AG10803 (cell line): ENCODE results near the gene APRT.

Experiments
- DNase-seq: peaks from one replicate; pipeline ENCODE4 v3.0.0; 2010; ENCODE audit warnings: low read depth
- H3K4me3 ChIP-seq: 2 replicates; pipeline ENCODE4 v1.5.1; 2011; ENCODE audit warnings: mild to moderate bottlenecking, low read length, control low read depth
- TF ChIP-seq, protein P1 (sequence below): conservative IDR thresholded peaks from 2 replicates; pipeline ENCODE4 v1.5.1; 2011; ENCODE audit warnings: mild to moderate bottlenecking, low read length, control low read depth, inconsistent platforms

Gene APRT

DNA sequence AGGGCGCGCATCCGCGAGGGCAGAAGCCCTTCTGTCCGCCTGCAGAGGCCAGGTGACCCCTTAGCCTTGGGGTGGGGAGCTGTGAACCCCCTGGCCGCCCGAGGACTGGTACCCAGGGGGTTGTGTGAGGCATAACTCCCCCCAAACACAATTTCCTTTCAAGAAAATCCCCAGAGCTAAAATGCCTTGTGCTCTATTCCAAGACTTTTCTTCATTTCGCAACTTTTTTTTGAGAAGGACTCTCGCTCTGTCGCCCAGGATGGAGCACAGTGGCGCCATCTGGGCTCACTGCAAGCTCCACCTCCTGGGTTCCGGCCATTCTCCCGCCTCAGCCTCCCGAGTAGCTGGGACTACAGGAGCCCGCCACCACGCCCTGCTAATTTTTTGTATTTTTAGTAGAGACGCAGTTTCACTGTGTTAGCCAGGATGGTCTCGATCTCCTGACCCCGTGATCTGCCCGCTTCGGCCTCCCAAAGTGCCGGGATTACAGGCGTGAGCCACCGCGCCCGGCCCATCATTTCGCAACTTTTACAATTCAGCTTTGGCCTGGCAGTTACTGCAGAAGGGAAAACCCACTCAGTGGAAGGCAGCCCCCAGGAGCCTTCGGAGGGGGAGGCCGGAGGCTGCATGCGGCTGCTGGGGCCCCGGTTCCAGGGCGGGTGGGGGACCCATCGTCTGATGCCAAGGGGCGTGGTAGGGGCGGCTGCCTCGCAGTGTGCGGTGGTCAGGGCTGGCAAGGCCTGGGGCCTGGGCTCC lies 963 bp upstream of the APRT start:
- peak overlapping the region; percentile 74 for H3K4me3 ChIP-seq
- TF ChIP-seq, protein P1, sequence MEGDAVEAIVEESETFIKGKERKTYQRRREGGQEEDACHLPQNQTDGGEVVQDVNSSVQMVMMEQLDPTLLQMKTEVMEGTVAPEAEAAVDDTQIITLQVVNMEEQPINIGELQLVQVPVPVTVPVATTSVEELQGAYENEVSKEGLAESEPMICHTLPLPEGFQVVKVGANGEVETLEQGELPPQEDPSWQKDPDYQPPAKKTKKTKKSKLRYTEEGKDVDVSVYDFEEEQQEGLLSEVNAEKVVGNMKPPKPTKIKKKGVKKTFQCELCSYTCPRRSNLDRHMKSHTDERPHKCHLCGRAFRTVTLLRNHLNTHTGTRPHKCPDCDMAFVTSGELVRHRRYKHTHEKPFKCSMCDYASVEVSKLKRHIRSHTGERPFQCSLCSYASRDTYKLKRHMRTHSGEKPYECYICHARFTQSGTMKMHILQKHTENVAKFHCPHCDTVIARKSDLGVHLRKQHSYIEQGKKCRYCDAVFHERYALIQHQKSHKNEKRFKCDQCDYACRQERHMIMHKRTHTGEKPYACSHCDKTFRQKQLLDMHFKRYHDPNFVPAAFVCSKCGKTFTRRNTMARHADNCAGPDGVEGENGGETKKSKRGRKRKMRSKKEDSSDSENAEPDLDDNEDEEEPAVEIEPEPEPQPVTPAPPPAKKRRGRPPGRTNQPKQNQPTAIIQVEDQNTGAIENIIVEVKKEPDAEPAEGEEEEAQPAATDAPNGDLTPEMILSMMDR = peak; percentile 15; the same call in 1 of the 2 replicates
- DNase-seq = peak; percentile 63

DNA sequence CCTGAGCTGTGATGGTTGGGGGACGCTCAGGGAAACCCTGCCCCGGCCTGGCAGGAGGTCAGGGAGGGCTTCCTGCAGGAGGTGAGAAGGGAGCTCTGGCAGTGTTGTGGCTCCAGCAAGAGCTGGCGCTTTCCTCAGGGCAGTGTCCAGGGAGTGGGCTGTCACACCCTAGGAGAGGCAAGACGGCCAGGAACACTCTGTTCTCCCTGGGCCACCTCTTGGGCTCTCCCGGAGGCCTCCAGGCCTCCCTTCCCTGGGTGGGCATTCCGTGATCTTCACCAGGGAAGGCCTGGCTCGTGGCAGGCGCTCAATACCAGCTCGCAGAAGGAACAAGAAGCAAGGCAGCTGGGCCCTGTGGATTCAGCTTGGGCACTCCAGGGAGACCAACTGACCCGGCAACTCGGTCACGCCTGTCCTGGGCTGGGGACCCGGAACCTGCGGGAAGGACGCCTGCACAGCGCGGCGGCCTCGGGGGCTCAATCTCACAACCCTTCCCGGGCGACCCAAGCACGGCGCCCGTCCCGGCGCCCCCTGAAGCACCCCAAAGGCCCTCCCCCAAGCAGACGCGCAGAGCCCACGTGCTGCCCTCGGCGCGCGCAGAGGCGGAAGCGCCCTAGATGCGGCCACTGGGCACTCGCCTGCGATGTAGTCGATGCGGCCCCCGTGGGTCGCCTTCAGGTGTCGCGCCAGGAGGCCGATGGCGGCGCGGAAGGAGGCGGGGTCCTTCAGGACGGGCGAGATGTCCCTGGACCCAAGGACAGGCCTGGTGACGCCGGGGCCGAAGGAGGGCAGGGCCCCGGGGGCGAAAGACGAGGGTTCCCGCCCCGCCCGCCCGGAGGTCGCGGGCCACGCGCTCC lies 588 bp downstream of the APRT start:
- TF ChIP-seq, protein P1 = no peak
- DNase-seq = peak; percentile 71
- H3K4me3 ChIP-seq = peak overlapping the region; percentile 74

DNA sequence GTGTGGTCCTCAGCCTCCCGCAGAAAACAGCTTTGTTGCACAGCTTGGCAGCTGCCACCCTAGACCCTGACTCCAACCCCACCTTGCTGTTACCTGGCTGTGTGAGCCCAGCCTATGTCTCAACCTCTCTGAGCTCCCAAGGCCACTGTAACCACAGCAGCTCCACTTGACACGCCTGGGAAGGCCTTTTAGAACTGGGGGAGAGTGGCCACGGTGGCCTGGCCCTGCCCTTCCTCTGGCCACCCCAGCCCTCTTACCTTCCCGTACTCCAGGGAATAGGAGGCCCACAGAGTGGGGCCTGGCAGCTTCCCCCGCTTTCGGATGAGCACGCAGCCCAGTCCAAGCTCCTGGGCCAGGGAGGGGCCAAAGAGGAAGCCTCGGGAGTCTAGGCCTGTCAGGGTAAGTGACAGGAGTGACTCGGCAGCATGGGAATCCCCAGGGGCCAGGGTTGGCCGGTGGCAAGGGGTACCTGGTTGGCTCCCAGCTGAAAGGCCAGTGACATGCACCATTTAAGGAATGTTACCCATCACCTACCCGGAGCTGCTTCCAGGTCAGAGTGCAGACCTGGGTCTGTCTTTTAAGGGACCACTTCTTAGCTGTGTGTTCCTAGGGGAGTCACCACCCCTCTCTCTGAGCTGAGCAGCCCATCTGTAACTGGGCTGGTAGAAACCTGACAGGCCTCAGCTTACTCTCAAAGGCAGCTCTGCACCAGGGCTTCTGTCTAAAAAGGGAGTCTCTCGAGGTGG lies 1.4 kb downstream of the APRT start:
- TF ChIP-seq, protein P1 = no peak
- no peak for DNase-seq
- peak overlapping the region; percentile 74 for H3K4me3 ChIP-seq

DNA sequence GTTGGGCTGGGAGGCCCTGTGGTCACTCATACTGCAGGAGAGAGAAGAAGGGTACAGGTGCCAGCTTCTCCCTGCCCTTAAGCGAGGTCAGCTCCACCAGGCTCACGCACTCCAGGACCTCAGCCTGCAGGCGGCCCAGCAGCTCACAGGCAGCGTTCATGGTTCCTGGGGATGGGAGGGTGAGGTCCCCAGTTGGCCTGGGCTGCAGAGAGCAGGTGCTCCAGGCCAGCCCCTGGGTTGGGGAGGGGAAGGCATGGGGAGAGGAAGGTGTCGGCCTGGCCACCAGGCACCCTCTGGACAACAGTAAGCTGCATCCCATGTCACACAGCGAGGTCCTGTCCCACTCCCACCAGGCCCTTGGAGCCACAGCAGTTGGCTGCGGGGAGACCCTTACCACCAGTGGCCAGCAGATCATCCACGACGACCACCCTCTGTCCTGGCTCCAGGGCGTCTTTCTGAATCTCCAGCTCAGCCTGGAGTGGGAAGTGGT lies 2.0 kb downstream of the APRT start:
- no peak overlapping the region for H3K4me3 ChIP-seq
- TF ChIP-seq, protein P1 = no peak
- no peak for DNase-seq

DNA sequence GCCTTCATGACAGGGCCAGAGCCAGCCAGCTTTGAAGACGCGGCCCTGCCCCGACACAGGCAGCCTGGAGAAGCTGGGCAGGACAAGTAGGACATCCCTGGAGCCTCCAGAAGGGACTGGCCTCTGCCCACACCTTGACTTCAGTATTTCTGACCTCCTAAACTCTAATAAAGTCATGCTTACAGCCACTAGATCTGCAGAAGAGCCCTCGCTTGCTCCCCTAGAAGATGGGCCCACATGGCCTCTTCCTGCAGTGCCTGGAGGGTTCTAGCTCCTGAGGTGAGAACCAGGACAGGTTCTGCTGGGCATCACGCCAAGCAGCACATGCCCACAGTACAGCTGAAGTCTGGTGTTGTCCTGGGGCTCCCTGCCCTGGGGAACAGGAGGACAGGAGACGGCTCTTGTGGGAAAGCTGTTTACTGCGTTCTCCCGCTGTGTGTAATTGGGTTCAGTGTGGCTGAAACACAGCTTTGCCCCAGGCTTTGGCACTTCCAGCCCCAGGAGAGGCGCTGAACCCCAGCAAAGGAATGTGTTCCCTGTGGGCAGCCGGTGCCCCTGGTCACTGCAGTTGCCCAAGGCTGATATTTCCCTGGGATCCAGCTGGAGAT lies 2.6 kb downstream of the APRT start:
- no peak overlapping the region for H3K4me3 ChIP-seq
- TF ChIP-seq, protein P1 = no peak

DNA sequence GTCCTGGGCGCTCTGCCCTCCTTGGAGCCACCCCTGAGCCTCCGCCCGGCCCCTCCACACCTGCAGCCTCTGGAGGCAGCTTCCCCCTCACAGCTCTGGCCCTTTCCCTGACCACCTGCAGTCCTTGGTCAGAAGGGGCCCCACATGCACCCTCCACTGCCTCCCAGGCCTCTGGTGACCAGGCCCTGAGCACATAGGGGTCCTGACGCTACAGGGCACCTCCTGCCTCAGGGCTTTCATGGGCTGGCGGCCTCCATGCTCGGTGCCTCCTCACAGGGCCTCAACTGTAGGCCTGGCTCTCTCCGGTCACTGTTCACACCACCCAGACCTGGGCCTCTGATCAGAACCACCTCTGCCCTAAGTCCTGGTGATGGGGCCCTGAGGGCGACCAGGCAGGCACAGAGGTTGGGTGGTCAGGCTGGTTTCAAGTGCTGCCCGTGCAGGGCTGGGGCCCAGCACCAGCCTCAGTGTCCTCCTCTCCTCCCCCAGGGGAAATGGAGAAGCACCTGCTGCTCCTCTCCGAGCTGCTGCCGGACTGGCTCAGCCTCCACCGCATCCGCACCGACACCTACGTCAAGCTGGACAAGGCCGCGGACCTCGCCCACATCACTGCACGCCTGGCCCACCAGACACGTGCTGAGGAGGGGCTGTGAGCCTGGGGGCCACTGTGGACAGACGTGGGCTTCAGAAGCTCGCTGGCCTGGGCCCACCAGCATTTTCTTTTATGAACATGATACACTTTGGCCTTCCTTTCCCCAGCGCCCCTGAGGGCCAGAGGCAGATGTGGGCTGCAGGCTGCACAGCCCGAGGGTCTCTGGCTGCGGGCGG lies 3.9 kb downstream of the APRT start:
- TF ChIP-seq, protein P1 = no peak
- no peak overlapping the region for H3K4me3 ChIP-seq

More for the DNA sequence above, 2.6 kb downstream of the APRT start:
- no peak for DNase-seq

More for the DNA sequence above, 3.9 kb downstream of the APRT start:
- no peak for DNase-seq
